A673 (cell line): ENCODE data around the gene TXNRD1. TPM values are rescaled to one million over a fixed set of nuclear protein-coding genes. Genes with fewer than 3 reads are reported as not detected.

ENCODE experiments used
- BruUV-seq: library from RNA; stranded (reverse); fragments of 400-500 nt; replicated peaks from 2 replicates; lab custom pipeline; 2021; lab: Mats Ljungman, UMichigan
- CTCF ChIA-PET: fragments of 300-600 bp; sonication (Branson Sonifier 250); formaldehyde crosslinking; loops from one replicate; lab custom pipeline; 2022; ENCODE audit warnings: antibody characterized with exemption; lab: Charles Lee
- POLR2A ChIA-PET: fragments of 300-600 bp; sonication (Branson Sonifier 250); formaldehyde crosslinking; loops from one replicate; lab custom pipeline; 2022; ENCODE audit warnings: antibody characterized with exemption; ENCODE audit not compliant: low non-redundant PET; lab: Charles Lee
- DNase-seq: peaks from one replicate; pipeline ENCODE4 v3.0.0-alpha.2; 2015; ENCODE audit warnings: low spot score
- H3K27ac ChIP-seq: fragments of 200-600 bp; sonication (generic); 2 replicates; pipeline ENCODE4 v1.5.1; 2016; ENCODE audit warnings: mixed run types, low read depth, mild to moderate bottlenecking, mixed read lengths, antibody characterized with exemption, low read length; ENCODE audit not compliant: poor library complexity, severe bottlenecking
- H3K27me3 ChIP-seq: fragments of 200-600 bp; sonication (generic); replicated peaks from 2 replicates; pipeline ENCODE4 v1.6.1; 2017; ENCODE audit warnings: mixed run types, low read depth, mild to moderate bottlenecking, mixed read lengths, antibody characterized with exemption, low read length; ENCODE audit not compliant: insufficient read depth, poor library complexity
- H3K36me3 ChIP-seq: fragments of 200-600 bp; sonication (generic); 2 replicates; pipeline ENCODE4 v1.6.1; 2016; ENCODE audit warnings: mixed run types, mild to moderate bottlenecking, mixed read lengths, antibody characterized with exemption, low read length; ENCODE audit not compliant: insufficient read depth, poor library complexity, severe bottlenecking
- H3K4me1 ChIP-seq: fragments of 200-600 bp; sonication (generic); 2 replicates; pipeline ENCODE4 v1.6.1; 2017; ENCODE audit warnings: mixed run types, mild to moderate bottlenecking, mixed read lengths, antibody characterized with exemption, low read length; ENCODE audit not compliant: insufficient read depth, poor library complexity, severe bottlenecking
- H3K4me3 ChIP-seq: fragments of 200-600 bp; sonication (generic); 2 replicates; pipeline ENCODE4 v1.5.1; 2016; ENCODE audit warnings: low read depth, mixed run types, mild to moderate bottlenecking, mixed read lengths, low read length; ENCODE audit not compliant: poor library complexity, severe bottlenecking
- H3K9me3 ChIP-seq: fragments of 200-600 bp; sonication (generic); 2 replicates; pipeline ENCODE4 v1.6.1; 2016; ENCODE audit warnings: mixed run types, low read depth, mild to moderate bottlenecking, mixed read lengths, antibody characterized with exemption, low read length; ENCODE audit not compliant: poor library complexity, severe bottlenecking
- CTCF ChIP-seq: fragments of 300-800, 200-600 bp; sonication (generic); conservative IDR thresholded peaks from 2 replicates; pipeline ENCODE4 v1.5.1; 2017; ENCODE audit warnings: low read depth, mild to moderate bottlenecking, antibody characterized with exemption, low read length, moderate library complexity, mixed read lengths
- EZH2 ChIP-seq: fragments of 200-600 bp; sonication (generic); IDR thresholded peaks from 2 replicates; pipeline ENCODE4 v1.6.1; 2017; ENCODE audit warnings: borderline replicate concordance, low read depth, mild to moderate bottlenecking, mixed read lengths, antibody characterized with exemption, low read length; ENCODE audit not compliant: poor library complexity, severe bottlenecking
- intact Hi-C: fragments of 100-400 bp; cut with micrococcal nuclease; formaldehyde crosslinking; loops from one replicate; pipeline ENCODE4 v1.10.0; 2022; ENCODE audit not compliant: unreplicated experiment
- total RNA-seq: library from RNA; stranded (reverse); gene quantifications from 2 replicates; pipeline ENCODE4 v1.2.3, GENCODE V29; 2021

The TXNRD1 gene
- total RNA-seq, 1 experiment from 2014 or later = 226 TPM

GRCh38 chr12:104305349-104305748 is 89.8 kb downstream of the TXNRD1 start:
- CTCF ChIA-PET = no interaction called here
- no peak overlapping the region for H3K4me3 ChIP-seq
- intact Hi-C loops = loop anchor here (5.0 kb wide), 1 partner anchor 88 kb away; the partner anchor contains the start of gene TXNRD1

DNA sequence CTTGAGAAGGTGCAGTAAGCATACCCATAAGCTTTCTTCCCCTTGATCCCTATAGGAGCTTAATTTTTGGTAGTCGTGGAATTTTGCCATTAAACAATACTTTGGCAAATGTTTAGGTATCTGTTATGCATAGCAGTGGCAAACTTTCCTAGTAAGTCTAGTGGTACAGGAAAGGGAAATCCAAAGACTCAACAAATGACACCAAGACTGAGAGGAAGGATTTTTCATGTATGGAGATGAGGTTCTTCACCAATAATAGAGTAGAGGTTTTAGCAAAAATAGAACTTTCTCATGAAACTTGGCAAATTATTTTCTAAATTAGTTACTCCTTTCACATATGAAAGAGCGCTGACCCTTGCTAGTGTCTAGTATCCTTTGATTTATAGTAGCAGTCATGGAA is 90.8 kb downstream of the TXNRD1 start:
- Histone ChIP-seq H3K27me3 (no peaks in the 10 kb centered on the region), H3K4me1 (peaks cover 50% of the 10 kb centered on the region), H3K9me3 (no peaks in the 10 kb centered on the region), H3K4me3 (no peak overlapping the region), H3K36me3 (peaks cover 21% of the 10 kb centered on the region), H3K27ac (peak overlapping the region; percentile 11)
- CTCF ChIA-PET = no interaction called here
- POLR2A ChIA-PET = no interaction called here
- intact Hi-C loops = loop anchor here (5.0 kb wide), 1 partner anchor 89 kb away; the partner anchor contains the start of gene TXNRD1
- TF ChIP-seq EZH2 = no peak
- TF ChIP-seq CTCF = no peak
- no peak for DNase-seq
- no TSS peak for BruUV-seq

More at GRCh38 chr12:104305349-104305748, 89.8 kb downstream of the TXNRD1 start:
- H3K27me3 ChIP-seq = no peaks in the 10 kb centered on the region
- H3K27ac ChIP-seq = no peak overlapping the region
- H3K36me3 ChIP-seq = peaks cover 11% of the 10 kb centered on the region
- H3K9me3 ChIP-seq = no peaks in the 10 kb centered on the region
- POLR2A ChIA-PET = interaction anchor here (0.6 kb wide), 1 partner anchor 82 kb away, joined by 5 read pairs; no protein-coding TSS in a partner anchor
- TF ChIP-seq EZH2 (no peak), CTCF (no peak)
- no peak for DNase-seq
- BruUV-seq = no TSS peak
- H3K4me1 ChIP-seq = peaks cover 54% of the 10 kb centered on the region

DNA sequence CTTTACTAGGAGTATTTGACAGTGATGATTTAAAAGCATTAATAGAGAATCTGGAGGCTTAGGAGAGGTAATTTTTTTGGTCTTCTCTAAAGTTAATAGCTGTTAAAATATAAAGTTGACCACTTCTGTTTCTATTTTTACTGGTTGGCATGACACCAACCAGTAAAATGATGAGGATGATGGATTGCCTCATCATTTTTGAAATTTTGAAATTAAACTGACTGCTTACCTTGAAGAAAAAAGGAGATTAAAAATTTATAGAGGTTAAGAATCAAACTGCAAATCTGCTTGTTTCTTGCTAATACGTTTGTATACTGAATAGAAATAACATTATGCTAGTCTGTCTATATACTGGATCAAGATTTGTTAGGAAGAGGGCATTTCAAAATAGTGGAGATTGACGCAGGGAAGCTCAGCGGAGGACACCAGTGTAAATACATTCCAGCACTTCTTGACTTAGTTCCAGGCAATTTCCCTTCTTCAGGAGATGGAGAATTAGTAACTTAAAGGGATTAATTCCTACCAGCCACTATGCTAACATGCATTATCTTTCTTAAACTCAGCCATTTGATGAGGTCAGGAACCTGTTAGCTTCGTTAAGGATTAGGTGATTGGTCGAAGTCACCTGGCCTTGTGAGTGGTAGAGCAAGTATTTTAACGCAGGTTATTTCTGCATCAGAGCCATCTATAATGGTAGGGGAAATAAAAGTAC is 91.5 kb downstream of the TXNRD1 start:
- peaks cover 50% of the 10 kb centered on the region for H3K4me1 ChIP-seq
- CTCF ChIA-PET = no interaction called here
- H3K36me3 ChIP-seq = peaks cover 28% of the 10 kb centered on the region
- no peak for TF ChIP-seq CTCF
- TF ChIP-seq EZH2 = no peak
- intact Hi-C loops = loop anchor here (5.0 kb wide), 1 partner anchor 90 kb away; the partner anchor contains the start of gene TXNRD1
- BruUV-seq = no TSS peak
- POLR2A ChIA-PET = no interaction called here
- H3K27ac ChIP-seq = peak overlapping the region; percentile 11
- no peak overlapping the region for H3K4me3 ChIP-seq
- no peaks in the 10 kb centered on the region for H3K27me3 ChIP-seq
- peak; percentile 37 for DNase-seq
- H3K9me3 ChIP-seq = no peaks in the 10 kb centered on the region
